Measurements from ENCODE around the gene GPR85. TPM values are rescaled to one million over a fixed set of nuclear protein-coding genes. Genes with fewer than 3 reads are reported as not detected.

The GPR85 gene
- total and polyA plus RNA-seq, 2 donors (not counting 1 experiment from before 2014, with no cell fraction given) = 3.0 to 9.2 TPM

DNA sequence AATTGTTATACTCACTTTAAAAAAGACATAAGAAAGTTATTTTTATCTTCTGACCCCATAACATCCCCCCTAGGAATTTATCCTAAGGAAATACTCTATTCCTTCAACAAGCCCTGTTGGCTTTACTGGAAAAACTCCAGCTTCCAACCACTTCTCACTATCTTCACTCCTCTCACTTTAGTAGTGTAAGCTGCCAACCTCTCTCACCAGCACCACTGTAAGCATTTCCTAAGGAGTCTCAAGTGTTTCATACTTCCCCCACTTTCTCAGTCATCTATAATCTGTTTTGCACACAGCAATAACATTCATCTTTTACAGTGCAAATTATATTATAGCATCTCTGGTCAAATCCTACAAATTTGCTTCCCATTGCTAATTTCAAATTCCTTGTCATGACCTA is 45.8 kb downstream of the GPR85 start:
- Histone ChIP-seq H3K27ac (ENCODE audit: insufficient read depth, low read length) (no peak overlapping the region), H3K79me2 (ENCODE audit: control insufficient read depth, insufficient read depth, low read length) (no peaks in the 10 kb centered on the region), H4K20me1 (ENCODE audit: control insufficient read depth, extremely low read depth, insufficient read depth, low read length) (no peaks in the 10 kb centered on the region), H2AFZ (ENCODE audit: low read length) (no peak overlapping the region), H3K4me2 (ENCODE audit: extremely low read depth, insufficient read depth, low read length) (no peak overlapping the region), H3K27me3 (ENCODE audit: control insufficient read depth, insufficient read depth, low read length) (no peaks in the 10 kb centered on the region), H3K9ac (ENCODE audit: insufficient read depth, low read length) (no peak overlapping the region), H3K4me3 (replicated peaks in 1 of 4; ENCODE audit: control extremely low read depth in 1 of 4, insufficient read depth in 1 of 4, low read depth in 3 of 4, low read length in 4 of 4) (no peak overlapping the region), H3K4me1 (ENCODE audit: control insufficient read depth, extremely low read depth, insufficient read depth, low read length) (no peaks in the 10 kb centered on the region), H3K9me3 (ENCODE audit: control insufficient read depth, insufficient read depth, low read depth, low read length) (no peaks in the 10 kb centered on the region), H3K36me3 (ENCODE audit: control insufficient read depth, insufficient read depth, low read length) (no peaks in the 10 kb centered on the region)
- DNase-seq (ENCODE audit: low read depth in 2 of 2) = no peak
- TF ChIP-seq, protein P1, sequence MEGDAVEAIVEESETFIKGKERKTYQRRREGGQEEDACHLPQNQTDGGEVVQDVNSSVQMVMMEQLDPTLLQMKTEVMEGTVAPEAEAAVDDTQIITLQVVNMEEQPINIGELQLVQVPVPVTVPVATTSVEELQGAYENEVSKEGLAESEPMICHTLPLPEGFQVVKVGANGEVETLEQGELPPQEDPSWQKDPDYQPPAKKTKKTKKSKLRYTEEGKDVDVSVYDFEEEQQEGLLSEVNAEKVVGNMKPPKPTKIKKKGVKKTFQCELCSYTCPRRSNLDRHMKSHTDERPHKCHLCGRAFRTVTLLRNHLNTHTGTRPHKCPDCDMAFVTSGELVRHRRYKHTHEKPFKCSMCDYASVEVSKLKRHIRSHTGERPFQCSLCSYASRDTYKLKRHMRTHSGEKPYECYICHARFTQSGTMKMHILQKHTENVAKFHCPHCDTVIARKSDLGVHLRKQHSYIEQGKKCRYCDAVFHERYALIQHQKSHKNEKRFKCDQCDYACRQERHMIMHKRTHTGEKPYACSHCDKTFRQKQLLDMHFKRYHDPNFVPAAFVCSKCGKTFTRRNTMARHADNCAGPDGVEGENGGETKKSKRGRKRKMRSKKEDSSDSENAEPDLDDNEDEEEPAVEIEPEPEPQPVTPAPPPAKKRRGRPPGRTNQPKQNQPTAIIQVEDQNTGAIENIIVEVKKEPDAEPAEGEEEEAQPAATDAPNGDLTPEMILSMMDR (conservative IDR thresholded peaks at IDR 0.05 in 1 of 2, IDR thresholded peaks at IDR 0.05 in 1 of 2; ENCODE audit: low read depth in 1 of 2, low read length in 2 of 2) = no peak
- TF ChIP-seq EZH2 (IDR thresholded peaks at IDR 0.05; ENCODE audit: low read length, missing control alignments) = no peak

DNA sequence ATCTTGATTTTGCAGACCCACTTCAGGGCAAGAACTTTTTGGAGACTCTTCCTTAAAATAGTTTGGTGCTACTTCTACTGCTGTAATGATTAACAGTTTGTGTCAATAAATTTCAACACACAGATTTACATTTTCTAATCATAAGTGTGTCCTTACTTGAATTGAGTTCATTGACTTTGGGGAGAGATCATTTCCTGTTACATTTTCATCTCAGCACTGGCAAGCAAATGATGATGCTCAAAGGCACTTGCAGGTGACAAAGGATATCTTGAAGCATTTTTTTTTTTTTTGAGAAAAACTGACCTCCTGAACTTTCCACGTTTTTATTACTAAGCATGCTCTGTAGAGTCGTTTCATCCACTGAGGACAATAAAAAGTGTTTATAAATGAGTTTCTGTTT is 52.7 kb downstream of the GPR85 start:
- Histone ChIP-seq H3K9ac (ENCODE audit: insufficient read depth, low read length) (no peak overlapping the region), H3K27me3 (ENCODE audit: control insufficient read depth, insufficient read depth, low read length) (no peaks in the 10 kb centered on the region), H3K27ac (ENCODE audit: insufficient read depth, low read length) (no peak overlapping the region), H3K4me3 (replicated peaks in 1 of 4; ENCODE audit: control extremely low read depth in 1 of 4, insufficient read depth in 1 of 4, low read depth in 3 of 4, low read length in 4 of 4) (no peak overlapping the region), H3K79me2 (ENCODE audit: control insufficient read depth, insufficient read depth, low read length) (no peaks in the 10 kb centered on the region), H3K4me1 (ENCODE audit: control insufficient read depth, extremely low read depth, insufficient read depth, low read length) (no peaks in the 10 kb centered on the region), H2AFZ (ENCODE audit: low read length) (no peak overlapping the region), H4K20me1 (ENCODE audit: control insufficient read depth, extremely low read depth, insufficient read depth, low read length) (no peaks in the 10 kb centered on the region), H3K4me2 (ENCODE audit: extremely low read depth, insufficient read depth, low read length) (no peak overlapping the region), H3K9me3 (ENCODE audit: control insufficient read depth, insufficient read depth, low read depth, low read length) (no peaks in the 10 kb centered on the region), H3K36me3 (ENCODE audit: control insufficient read depth, insufficient read depth, low read length) (no peaks in the 10 kb centered on the region)
- DNase-seq (ENCODE audit: low read depth in 2 of 2) = no peak
- TF ChIP-seq EZH2 (IDR thresholded peaks at IDR 0.05; ENCODE audit: low read length, missing control alignments) = no peak
- TF ChIP-seq, protein P1 (conservative IDR thresholded peaks at IDR 0.05 in 1 of 2, IDR thresholded peaks at IDR 0.05 in 1 of 2; ENCODE audit: low read depth in 1 of 2, low read length in 2 of 2) = no peak

Other genes with a start within 250 kb of the GPR85 start
- 46.7 and 71.0 TPM in 2 replicates for gene SMIM30, start 31.7 kb upstream of the GPR85 start, total RNA-seq
- gene SMIM30, start 31.7 kb upstream of the GPR85 start, polyA plus RNA-seq = 66.1 and 69.6 TPM in 2 replicates